ENCODE data around the gene BBS5. TPM values are rescaled to one million over a fixed set of nuclear protein-coding genes. Genes with fewer than 3 reads are reported as not detected.
A peak's percentile ranks its signal among the peaks of the same experiment; 100 is the strongest.
"Not testable (repeated sequence)": the region's sequence is repeated elsewhere in the genome, so short reads cannot be mapped to it uniquely, and the experiment has no call there.

BBS5 gene
- total RNA-seq = 8.9 to 9.7 TPM (median 9.3 TPM) in 3 replicates
- long read RNA-seq = 0 reads

DNA sequence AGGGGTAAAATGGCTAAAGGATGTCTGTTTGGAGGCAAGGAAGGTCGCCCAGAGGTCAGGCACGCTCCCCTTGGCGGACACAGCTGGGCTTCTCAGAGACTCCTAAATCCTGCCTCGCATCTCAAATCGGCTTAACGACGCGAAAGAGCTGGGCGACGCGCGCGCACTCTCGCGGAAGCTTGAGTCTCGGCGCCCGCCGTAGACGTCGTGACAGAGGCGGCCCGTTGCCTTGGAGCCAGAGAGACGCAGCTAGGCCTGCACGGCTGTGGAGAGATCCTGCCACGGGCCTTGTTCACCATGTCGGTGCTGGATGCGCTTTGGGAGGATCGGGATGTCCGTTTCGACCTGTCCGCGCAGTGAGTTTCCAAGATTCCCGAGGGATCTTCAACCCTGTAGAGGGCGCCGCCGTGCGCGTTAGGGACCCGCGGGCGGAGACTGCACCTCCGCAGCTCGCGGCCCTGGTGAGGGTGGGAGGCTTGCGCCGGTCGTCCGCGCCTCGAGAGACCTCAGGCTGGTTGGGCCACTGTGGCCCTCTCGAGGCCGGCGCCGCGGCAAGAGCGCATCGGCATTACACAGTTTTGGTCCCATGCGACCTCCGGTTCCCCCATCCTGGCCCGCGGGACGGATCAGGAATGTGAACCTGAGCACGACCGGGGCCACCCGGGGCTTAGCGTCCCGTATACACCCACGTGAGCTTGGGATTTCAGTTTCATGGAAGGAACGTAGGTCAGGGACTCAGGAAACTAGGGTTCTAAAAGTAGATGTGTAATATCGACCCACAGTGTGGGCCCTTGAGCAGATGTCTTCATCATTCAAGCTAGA lies at the start of gene BBS5:
TSS of gene BBS5 (plus strand) at position 238 of the 822 bp plus-strand sequence. CDS start at position 298, 60 bp downstream.
- Mint-ChIP-seq H3K4me1 (ENCODE audit: low read depth) (peaks cover 18% of the 10 kb centered on the region), H3K9me3 (ENCODE audit: low read depth) (no peaks in the 10 kb centered on the region), H3K27ac (ENCODE audit: unreplicated experiment) (peak within 1 kb of the TSS; percentile 91), H3K27me3 (ENCODE audit: low read depth) (no peaks in the 10 kb centered on the region), H3K4me3 (ENCODE audit: unreplicated experiment) (peak within 1 kb of the TSS; percentile 89), H3K36me3 (ENCODE audit: low read depth) (peaks cover 13% of the 10 kb centered on the region)
- peak; percentile 95 for DNase-seq (ENCODE audit: low spot score)
- TF ChIP-seq, protein P1, sequence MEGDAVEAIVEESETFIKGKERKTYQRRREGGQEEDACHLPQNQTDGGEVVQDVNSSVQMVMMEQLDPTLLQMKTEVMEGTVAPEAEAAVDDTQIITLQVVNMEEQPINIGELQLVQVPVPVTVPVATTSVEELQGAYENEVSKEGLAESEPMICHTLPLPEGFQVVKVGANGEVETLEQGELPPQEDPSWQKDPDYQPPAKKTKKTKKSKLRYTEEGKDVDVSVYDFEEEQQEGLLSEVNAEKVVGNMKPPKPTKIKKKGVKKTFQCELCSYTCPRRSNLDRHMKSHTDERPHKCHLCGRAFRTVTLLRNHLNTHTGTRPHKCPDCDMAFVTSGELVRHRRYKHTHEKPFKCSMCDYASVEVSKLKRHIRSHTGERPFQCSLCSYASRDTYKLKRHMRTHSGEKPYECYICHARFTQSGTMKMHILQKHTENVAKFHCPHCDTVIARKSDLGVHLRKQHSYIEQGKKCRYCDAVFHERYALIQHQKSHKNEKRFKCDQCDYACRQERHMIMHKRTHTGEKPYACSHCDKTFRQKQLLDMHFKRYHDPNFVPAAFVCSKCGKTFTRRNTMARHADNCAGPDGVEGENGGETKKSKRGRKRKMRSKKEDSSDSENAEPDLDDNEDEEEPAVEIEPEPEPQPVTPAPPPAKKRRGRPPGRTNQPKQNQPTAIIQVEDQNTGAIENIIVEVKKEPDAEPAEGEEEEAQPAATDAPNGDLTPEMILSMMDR (IDR thresholded peaks at IDR 0.05) = peak; percentile 81

DNA sequence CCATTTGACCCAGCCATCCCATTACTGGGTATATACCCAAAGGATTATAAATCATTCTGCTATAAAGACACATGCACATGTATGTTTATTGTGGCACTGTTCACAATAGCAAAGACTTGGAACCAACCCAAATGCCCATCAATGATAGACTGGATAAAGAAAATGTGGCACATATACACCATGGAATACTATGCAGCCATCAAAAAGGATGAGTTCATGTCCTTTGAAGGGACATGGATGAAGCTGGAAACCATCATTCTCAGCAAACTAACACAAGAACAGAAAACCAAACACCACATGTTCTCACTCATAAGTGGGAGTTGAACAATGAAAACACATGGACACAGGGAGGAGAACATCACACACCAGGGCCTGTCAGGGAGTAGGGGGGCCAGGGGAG lies 47.5 kb upstream of the BBS5 start:
- peaks cover 31% of the 10 kb centered on the region for H3K27me3 Mint-ChIP-seq (ENCODE audit: low read depth)
- H3K27ac Mint-ChIP-seq (ENCODE audit: unreplicated experiment); H3K36me3 Mint-ChIP-seq (ENCODE audit: low read depth); DNase-seq (ENCODE audit: low spot score); H3K4me3 Mint-ChIP-seq (ENCODE audit: unreplicated experiment); H3K4me1 Mint-ChIP-seq (ENCODE audit: low read depth); H3K9me3 Mint-ChIP-seq (ENCODE audit: low read depth): not testable (repeated sequence)

DNA sequence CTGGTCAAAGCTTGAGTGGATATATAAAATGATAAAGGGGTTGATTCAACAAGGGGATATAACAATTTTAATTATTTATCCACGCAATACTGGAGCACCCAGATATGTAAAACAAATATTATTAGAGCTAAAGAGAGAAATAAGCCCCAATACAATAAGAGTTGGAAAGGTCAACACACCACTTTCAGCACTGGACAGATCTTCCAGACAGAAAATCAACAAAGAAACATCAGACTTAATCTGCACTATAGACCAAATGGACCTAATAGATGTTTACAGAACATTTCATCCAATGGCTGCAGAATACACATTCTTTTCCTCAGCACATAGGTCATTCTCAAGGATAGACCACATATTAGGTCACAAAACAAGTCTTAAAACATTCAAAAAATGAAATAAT lies 45.1 kb upstream of the BBS5 start:
- H3K9me3 Mint-ChIP-seq (ENCODE audit: low read depth); H3K4me1 Mint-ChIP-seq (ENCODE audit: low read depth); H3K36me3 Mint-ChIP-seq (ENCODE audit: low read depth); DNase-seq (ENCODE audit: low spot score); H3K4me3 Mint-ChIP-seq (ENCODE audit: unreplicated experiment); H3K27ac Mint-ChIP-seq (ENCODE audit: unreplicated experiment): not testable (repeated sequence)
- H3K27me3 Mint-ChIP-seq (ENCODE audit: low read depth) = peaks cover 27% of the 10 kb centered on the region

DNA sequence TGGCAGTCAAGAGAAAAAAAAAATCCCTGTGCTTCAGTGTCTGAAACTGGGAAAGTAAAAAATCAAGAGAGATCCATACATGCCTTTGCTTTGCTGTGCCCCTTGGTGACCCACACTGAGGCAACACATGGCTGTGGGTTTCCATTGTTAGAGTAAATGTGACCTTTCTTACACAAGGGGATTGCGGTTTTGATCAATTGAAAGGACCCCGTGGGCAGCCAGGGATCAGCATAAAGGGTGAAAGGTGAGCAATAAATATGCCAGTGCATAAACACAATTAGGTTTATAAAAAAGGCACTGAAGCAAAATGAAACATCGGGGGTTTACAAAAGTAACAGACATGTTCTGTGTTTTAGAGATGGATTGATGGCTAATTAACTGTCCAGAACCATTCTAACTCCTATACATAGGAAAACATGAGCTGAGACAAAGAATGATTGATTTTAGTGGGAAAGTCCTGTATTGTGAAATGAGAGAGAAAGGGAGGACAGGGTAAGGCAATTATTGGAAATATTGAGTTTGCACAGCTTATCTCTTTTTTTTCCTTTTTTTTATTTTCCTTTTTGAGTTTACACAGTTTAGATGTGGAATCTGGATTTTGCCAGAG lies 40.7 kb upstream of the BBS5 start:
- H3K4me3 Mint-ChIP-seq (ENCODE audit: unreplicated experiment) = no peak overlapping the region
- H3K9me3 Mint-ChIP-seq (ENCODE audit: low read depth) = peaks cover 4% of the 10 kb centered on the region
- H3K27ac Mint-ChIP-seq (ENCODE audit: unreplicated experiment) = no peak overlapping the region
- DNase-seq (ENCODE audit: low spot score) = no peak
- TF ChIP-seq, protein P1 (IDR thresholded peaks at IDR 0.05) = no peak
- H3K36me3 Mint-ChIP-seq (ENCODE audit: low read depth) = no peaks in the 10 kb centered on the region
- peaks cover 40% of the 10 kb centered on the region for H3K27me3 Mint-ChIP-seq (ENCODE audit: low read depth)
- no peaks in the 10 kb centered on the region for H3K4me1 Mint-ChIP-seq (ENCODE audit: low read depth)

DNA sequence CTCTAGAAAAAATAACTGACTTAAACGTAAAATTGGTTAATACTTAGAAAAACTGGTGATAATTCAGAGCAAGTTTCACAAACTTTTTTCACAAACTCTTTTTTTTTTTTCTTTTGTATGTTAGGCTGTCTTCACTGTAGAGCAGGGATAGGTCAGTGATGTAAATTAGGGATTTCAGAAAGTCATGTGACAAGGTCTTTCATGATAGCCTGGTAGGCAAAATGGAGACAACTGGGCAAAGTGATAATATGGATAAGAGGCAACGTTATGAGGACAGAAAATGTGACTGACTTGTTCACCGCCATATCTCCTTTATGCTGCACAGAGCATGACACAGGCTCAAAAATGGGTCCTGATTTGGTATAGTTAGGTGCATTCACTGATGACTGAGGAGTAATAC lies 39.4 kb upstream of the BBS5 start:
- Mint-ChIP-seq H3K4me3 (ENCODE audit: unreplicated experiment) (no peak overlapping the region), H3K9me3 (ENCODE audit: low read depth) (peaks cover 11% of the 10 kb centered on the region), H3K36me3 (ENCODE audit: low read depth) (no peaks in the 10 kb centered on the region), H3K4me1 (ENCODE audit: low read depth) (no peaks in the 10 kb centered on the region), H3K27me3 (ENCODE audit: low read depth) (peaks cover 46% of the 10 kb centered on the region), H3K27ac (ENCODE audit: unreplicated experiment) (no peak overlapping the region)
- DNase-seq (ENCODE audit: low spot score) = no peak
- TF ChIP-seq, protein P1 (IDR thresholded peaks at IDR 0.05) = no peak

DNA sequence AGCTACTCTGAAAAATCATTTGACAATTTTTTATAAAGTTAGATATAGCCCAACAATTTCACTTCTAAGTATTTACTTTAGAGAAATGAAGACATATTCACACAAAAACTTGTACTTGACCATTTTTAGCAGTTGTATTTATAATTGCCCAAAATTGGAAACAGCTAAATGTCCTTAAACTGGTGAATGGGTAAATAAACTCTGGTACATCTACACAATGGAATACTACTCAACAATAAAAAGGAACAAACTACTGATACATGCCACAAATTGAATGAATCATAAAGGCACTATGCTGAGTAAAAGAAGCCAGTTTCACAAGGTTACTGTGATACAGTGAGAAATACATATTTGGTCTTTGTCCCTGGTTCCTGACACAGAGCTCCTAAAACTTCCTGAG lies 32.8 kb upstream of the BBS5 start:
- Mint-ChIP-seq H3K27ac (ENCODE audit: unreplicated experiment) (no peak overlapping the region), H3K9me3 (ENCODE audit: low read depth) (peaks cover 14% of the 10 kb centered on the region), H3K27me3 (ENCODE audit: low read depth) (peaks cover 17% of the 10 kb centered on the region), H3K4me1 (ENCODE audit: low read depth) (no peaks in the 10 kb centered on the region), H3K4me3 (ENCODE audit: unreplicated experiment) (no peak overlapping the region), H3K36me3 (ENCODE audit: low read depth) (no peaks in the 10 kb centered on the region)
- DNase-seq (ENCODE audit: low spot score) = no peak
- TF ChIP-seq, protein P1 (IDR thresholded peaks at IDR 0.05) = no peak
